GM06990 (cell line): ENCODE measurements around the gene FBN2.

Source experiments
- DNase-seq: peaks from one replicate; pipeline ENCODE4 v3.0.0-alpha.2; 2011; ENCODE audit not compliant: insufficient read length; ENCODE audit errors: extremely low read depth
- H3K27me3 ChIP-seq: replicated peaks from 2 replicates; pipeline ENCODE4 v1.6.0; 2011; ENCODE audit warnings: low read length; ENCODE audit not compliant: control insufficient read depth, insufficient read depth
- H3K36me3 ChIP-seq: 2 replicates; pipeline ENCODE4 v1.5.1; 2011; ENCODE audit warnings: low read length; ENCODE audit not compliant: control insufficient read depth, insufficient read depth
- H3K4me3 ChIP-seq: replicated peaks from 2 replicates; pipeline ENCODE4 v1.5.1; 2011; ENCODE audit warnings: low read depth, mild to moderate bottlenecking, control low read depth, low read length
- CTCF ChIP-seq: IDR thresholded peaks from 2 replicates; pipeline ENCODE4 v1.5.1; 2011; ENCODE audit warnings: low read length, control low read depth, mild to moderate bottlenecking, inconsistent platforms; ENCODE audit not compliant: insufficient read depth, poor library complexity, severe bottlenecking

FBN2 gene

GRCh38 chr5:128414469-128414868, 123.6 kb downstream of the FBN2 start:
- no peak for TF ChIP-seq CTCF
- DNase-seq = no peak
- Histone ChIP-seq H3K4me3 (no peak overlapping the region), H3K27me3 (no peaks in the 10 kb centered on the region), H3K36me3 (no peaks in the 10 kb centered on the region)

GRCh38 chr5:128413356-128413755, 124.7 kb downstream of the FBN2 start:
- DNase-seq = no peak
- Histone ChIP-seq H3K27me3 (no peaks in the 10 kb centered on the region), H3K36me3 (no peaks in the 10 kb centered on the region), H3K4me3 (no peak overlapping the region)
- no peak for TF ChIP-seq CTCF

- H3K36me3 ChIP-seq = no peaks in the 10 kb centered on the region
- no peak overlapping the region for H3K4me3 ChIP-seq
- DNase-seq = no peak
- no peaks in the 10 kb centered on the region for H3K27me3 ChIP-seq
- no peak for TF ChIP-seq CTCF
Observed at GRCh38 chr5:128412145-128412930, 125.7 kb downstream of the FBN2 start.

- no peaks in the 10 kb centered on the region for H3K36me3 ChIP-seq
- TF ChIP-seq CTCF = no peak
- H3K27me3 ChIP-seq = no peaks in the 10 kb centered on the region
- no peak overlapping the region for H3K4me3 ChIP-seq
- no peak for DNase-seq
Observed at GRCh38 chr5:128409166-128409800, 128.8 kb downstream of the FBN2 start.

GRCh38 chr5:128408622-128409021, 129.4 kb downstream of the FBN2 start:
- no peak for DNase-seq
- no peak for TF ChIP-seq CTCF
- no peaks in the 10 kb centered on the region for H3K36me3 ChIP-seq
- no peak overlapping the region for H3K4me3 ChIP-seq
- H3K27me3 ChIP-seq = no peaks in the 10 kb centered on the region
